Chondrocyte (in vitro differentiated cells): ENCODE results near the gene DOCK3. TPM values are rescaled to one million over a fixed set of nuclear protein-coding genes. Genes with fewer than 3 reads are reported as not detected.
"Not testable (repeated sequence)": the region's sequence is repeated elsewhere in the genome, so short reads cannot be mapped to it uniquely, and the experiment has no call there.

Source experiments
- DNase-seq: peaks from one replicate; pipeline ENCODE4 v3.0.0; 2021; ENCODE audit warnings: mixed read lengths, low spot score
- H3K27ac Mint-ChIP-seq: one replicate; pipeline ENCODE4 v1.8.0; 2021; ENCODE audit warnings: mild to moderate bottlenecking, moderate library complexity, mixed read lengths; ENCODE audit not compliant: unreplicated experiment
- H3K27me3 Mint-ChIP-seq: 2 replicates; pipeline ENCODE4 v1.8.0; 2021; ENCODE audit warnings: low read depth, mixed read lengths
- H3K36me3 Mint-ChIP-seq: 2 replicates; pipeline ENCODE4 v1.8.0; 2021; ENCODE audit warnings: low read depth, mixed read lengths
- H3K4me1 Mint-ChIP-seq: 2 replicates; pipeline ENCODE4 v1.8.0; 2021; ENCODE audit warnings: low read depth, mild to moderate bottlenecking, mixed read lengths
- H3K4me3 Mint-ChIP-seq: one replicate; pipeline ENCODE4 v1.8.0; 2021; ENCODE audit warnings: mild to moderate bottlenecking, moderate library complexity, mixed read lengths; ENCODE audit not compliant: unreplicated experiment
- H3K9me3 Mint-ChIP-seq: 2 replicates; pipeline ENCODE4 v1.8.0; 2021; ENCODE audit warnings: low read depth, mixed read lengths
- total RNA-seq: library from RNA; stranded (reverse); gene quantifications from 3 replicates; pipeline ENCODE4 v1.2.1, GENCODE V29; 2021
- TF ChIP-seq, protein P1 (sequence below): fragments of 200-600 bp; sonication (generic); IDR thresholded peaks from 2 replicates; pipeline ENCODE4 v1.5.0; 2021; ENCODE audit warnings: antibody characterized with exemption, mild to moderate bottlenecking, moderate library complexity

DOCK3 gene
- total RNA-seq, 1 donor from 2014 or later = 0.25 TPM

DNA sequence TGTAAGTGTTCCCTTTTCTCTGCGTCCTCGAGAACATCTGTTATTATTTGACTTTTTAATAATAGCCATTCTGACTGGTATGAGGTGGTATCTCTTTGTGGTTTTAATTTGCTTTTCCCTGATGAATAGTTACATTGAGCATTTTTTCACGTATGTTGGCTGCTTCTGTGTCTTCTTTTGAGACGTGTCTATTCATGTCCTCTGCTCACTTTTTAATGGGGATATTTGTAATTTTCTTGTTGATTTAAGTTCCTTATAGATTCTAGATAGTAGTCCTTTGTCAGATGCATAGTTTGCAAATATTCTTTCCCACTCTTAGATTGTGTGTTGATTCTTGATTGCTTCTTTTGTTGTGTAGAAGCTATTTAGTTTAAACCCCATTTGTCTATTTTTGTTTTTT is 179.2 kb downstream of the DOCK3 start:
- Mint-ChIP-seq H3K27me3 (no peaks in the 10 kb centered on the region), H3K36me3 (peaks cover 2% of the 10 kb centered on the region), H3K4me3 (no peak overlapping the region), H3K27ac (no peak overlapping the region), H3K9me3 (peaks cover 37% of the 10 kb centered on the region), H3K4me1 (no peaks in the 10 kb centered on the region)
- TF ChIP-seq, protein P1, sequence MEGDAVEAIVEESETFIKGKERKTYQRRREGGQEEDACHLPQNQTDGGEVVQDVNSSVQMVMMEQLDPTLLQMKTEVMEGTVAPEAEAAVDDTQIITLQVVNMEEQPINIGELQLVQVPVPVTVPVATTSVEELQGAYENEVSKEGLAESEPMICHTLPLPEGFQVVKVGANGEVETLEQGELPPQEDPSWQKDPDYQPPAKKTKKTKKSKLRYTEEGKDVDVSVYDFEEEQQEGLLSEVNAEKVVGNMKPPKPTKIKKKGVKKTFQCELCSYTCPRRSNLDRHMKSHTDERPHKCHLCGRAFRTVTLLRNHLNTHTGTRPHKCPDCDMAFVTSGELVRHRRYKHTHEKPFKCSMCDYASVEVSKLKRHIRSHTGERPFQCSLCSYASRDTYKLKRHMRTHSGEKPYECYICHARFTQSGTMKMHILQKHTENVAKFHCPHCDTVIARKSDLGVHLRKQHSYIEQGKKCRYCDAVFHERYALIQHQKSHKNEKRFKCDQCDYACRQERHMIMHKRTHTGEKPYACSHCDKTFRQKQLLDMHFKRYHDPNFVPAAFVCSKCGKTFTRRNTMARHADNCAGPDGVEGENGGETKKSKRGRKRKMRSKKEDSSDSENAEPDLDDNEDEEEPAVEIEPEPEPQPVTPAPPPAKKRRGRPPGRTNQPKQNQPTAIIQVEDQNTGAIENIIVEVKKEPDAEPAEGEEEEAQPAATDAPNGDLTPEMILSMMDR = no peak
- no peak for DNase-seq

DNA sequence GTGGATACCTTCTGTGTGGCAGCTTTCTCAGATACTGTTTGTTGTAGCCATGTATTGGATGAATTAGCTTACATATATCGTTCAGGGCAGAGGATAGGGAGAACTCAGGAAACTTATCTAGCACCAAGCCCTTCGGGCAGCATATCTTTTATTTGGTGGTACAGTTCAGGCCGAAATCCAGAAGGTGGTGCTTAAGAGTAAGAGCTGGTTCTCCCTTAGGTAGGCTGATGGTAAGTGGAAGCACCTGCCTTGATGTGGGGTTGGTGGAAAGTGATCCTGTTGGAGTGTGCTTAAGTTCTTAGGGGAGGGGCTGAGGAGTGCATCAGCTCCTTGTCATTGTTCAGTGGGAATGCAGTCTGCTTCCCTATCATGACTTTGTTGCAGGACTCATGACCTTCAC is 187.5 kb downstream of the DOCK3 start:
- Mint-ChIP-seq H3K36me3 (no peaks in the 10 kb centered on the region), H3K27ac (no peak overlapping the region), H3K9me3 (peaks cover 28% of the 10 kb centered on the region), H3K4me3 (no peak overlapping the region), H3K4me1 (no peaks in the 10 kb centered on the region), H3K27me3 (no peaks in the 10 kb centered on the region)
- no peak for DNase-seq
- TF ChIP-seq, protein P1 = no peak

DNA sequence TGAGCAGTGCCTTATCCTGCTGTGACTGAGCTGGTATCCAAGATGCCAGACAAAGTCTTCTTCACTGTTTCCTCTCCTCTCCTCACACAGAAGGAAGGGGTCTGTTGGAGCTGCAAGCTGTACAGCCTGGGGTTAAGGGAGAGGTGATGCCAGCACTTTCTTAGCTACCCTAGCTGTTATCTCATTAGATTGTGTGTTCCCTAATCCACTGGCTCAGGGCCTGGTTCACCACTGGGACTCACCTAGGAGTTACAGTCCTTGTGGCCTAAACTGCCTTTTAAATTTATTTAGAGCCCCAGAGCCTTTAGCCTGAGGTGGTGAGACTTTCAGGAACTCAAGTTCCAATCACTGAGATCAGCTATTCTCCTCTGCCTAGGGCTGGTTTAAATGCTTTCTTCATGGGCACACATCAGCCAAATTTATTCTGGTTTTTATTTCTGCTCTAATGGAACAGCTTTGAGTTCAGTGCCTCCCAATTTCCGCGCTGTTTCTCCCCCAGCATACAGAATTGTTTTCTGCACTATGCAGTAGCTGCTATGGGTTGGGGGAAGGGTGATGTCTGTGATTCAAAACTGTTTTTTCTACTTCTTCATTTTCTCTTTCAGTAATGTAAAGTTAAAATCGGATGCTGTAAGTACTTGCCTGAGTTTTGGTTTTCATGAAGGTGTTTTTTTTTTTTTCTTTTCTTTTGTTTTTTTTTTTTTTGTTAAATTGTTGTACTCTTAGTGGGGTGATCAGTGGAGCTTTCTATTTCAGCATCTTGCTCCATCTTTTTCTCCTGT is 198.8 kb downstream of the DOCK3 start:
- H3K27ac Mint-ChIP-seq = no peak overlapping the region
- H3K4me3 Mint-ChIP-seq = no peak overlapping the region
- no peak for DNase-seq
- H3K9me3 Mint-ChIP-seq = peaks cover 31% of the 10 kb centered on the region
- no peaks in the 10 kb centered on the region for H3K4me1 Mint-ChIP-seq
- TF ChIP-seq, protein P1 = no peak
- no peaks in the 10 kb centered on the region for H3K36me3 Mint-ChIP-seq
- no peaks in the 10 kb centered on the region for H3K27me3 Mint-ChIP-seq

GRCh38 chr3:50874876-50875275 is 200.1 kb downstream of the DOCK3 start:
- not testable (repeated sequence) for H3K36me3 Mint-ChIP-seq, H3K27ac Mint-ChIP-seq, H3K4me3 Mint-ChIP-seq, H3K4me1 Mint-ChIP-seq, H3K27me3 Mint-ChIP-seq, DNase-seq
- peaks cover 30% of the 10 kb centered on the region for H3K9me3 Mint-ChIP-seq

DNA sequence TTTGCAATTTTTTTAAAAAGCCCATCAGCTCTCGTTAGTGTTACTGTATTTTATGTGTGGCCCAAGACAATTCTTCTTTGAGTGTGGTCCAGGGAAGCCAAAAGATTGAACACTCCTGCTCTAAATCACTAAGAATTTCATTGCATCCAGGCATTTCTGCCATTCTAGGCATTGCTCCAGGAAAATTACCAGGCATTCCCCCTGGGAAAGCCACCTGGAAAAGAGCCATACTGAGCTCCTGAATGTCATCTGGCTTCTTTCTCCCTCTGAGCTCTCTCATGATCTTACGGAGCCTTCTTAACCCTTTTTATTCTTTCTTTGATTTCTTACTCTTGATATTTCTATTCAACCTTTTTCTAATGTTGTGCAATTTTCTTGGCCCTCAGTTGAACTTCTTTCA is 202.2 kb downstream of the DOCK3 start:
- no peak for DNase-seq
- Mint-ChIP-seq H3K36me3 (no peaks in the 10 kb centered on the region), H3K27ac (no peak overlapping the region), H3K4me1 (no peaks in the 10 kb centered on the region), H3K4me3 (no peak overlapping the region), H3K27me3 (no peaks in the 10 kb centered on the region), H3K9me3 (peaks cover 12% of the 10 kb centered on the region)
- TF ChIP-seq, protein P1 = no peak

GRCh38 chr3:50882733-50883132 is 208.0 kb downstream of the DOCK3 start:
- not testable (repeated sequence) for H3K36me3 Mint-ChIP-seq, H3K27me3 Mint-ChIP-seq, H3K4me3 Mint-ChIP-seq, H3K27ac Mint-ChIP-seq, DNase-seq, H3K9me3 Mint-ChIP-seq, H3K4me1 Mint-ChIP-seq
